HG02642 (cell line): ENCODE data around the gene GLUD2.
"Not testable (repeated sequence)": the region's sequence is repeated elsewhere in the genome, so short reads cannot be mapped to it uniquely, and the experiment has no call there.

Experiments used
- ATAC-seq: cut with Tn5 transposase; IDR thresholded peaks from one replicate; pipeline ENCODE4 v1.9.1; 2021; ENCODE audit warnings: mild to moderate bottlenecking; ENCODE audit not compliant: unreplicated experiment, poor library complexity

GLUD2 gene

GRCh38 chrX:121047441-121048419, at the start of gene GLUD2:
GLUD2 (plus strand) TSS chrX:121047610; CDS start chrX:121047685, 75 bp downstream.
- ATAC-seq: not testable (repeated sequence)

GRCh38 chrX:120999413-120999812, 48.0 kb upstream of the GLUD2 start:
- no peak for ATAC-seq

DNA sequence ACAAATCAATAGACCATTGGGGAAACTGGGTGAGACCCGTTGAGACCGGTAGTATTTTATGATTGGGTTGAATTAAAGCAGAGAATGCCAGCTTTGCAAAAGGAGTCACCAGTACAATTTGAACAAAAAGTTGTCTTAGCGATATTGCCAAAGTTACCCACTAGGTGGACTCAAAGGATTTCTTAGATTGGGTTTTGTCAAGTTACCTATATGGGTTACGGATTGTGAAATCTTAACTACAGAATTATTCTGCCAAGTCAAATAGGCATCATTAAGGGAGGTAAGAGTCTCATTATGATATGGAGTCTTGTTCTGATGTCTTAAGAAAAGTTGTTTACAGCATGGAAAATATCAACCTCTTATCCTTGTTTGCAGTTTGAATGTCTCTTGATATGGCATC, 46.8 kb upstream of the GLUD2 start:
- ATAC-seq: no peak

GRCh38 chrX:121008920-121009319, 38.5 kb upstream of the GLUD2 start:
- no peak for ATAC-seq

DNA sequence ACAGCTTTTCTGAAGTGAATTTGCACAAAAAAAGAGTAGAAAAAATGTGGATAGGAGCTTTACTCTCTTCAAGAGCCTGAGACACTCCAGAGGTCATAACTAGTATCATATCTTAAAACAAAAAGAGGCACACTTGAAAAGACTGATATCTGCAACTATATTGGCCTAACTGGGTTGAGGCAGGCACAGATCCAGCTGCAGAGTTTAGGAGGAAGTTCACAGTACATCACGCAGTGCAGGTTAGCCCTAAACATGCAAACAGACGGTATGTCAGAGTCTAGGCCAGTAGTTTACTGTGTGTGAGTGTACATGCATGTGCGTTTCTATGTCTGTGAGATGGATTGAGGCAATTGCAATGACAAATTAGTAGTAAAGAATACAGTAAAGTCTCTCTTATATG, 37.6 kb upstream of the GLUD2 start:
- ATAC-seq: no peak

- ATAC-seq: no peak
Observed at GRCh38 chrX:121010218-121010617, 37.2 kb upstream of the GLUD2 start.

GRCh38 chrX:121011254-121011653, 36.2 kb upstream of the GLUD2 start:
- no peak for ATAC-seq

GRCh38 chrX:121013897-121014455, 33.4 kb upstream of the GLUD2 start:
- no peak for ATAC-seq

DNA sequence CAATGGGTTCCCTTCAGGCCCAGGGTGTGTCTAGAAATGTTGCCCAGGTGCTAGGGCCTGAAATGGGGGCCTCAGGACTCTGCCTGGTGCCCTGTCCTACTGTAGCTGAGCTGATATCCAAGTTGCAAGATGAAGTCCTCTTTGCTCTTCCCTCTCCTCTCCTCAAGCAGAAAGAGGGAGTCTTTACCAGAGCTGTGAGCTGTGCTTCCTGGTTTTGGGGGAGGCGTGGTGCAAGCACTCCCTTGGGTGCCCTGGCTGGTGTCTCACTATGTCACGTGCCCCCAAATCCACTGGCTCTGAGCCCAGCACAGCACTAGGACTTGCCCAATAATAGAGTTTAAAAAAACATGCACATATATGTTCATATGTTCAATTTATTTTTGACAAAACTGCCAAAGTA, 32.6 kb upstream of the GLUD2 start:
- no peak for ATAC-seq

- no peak for ATAC-seq
Observed at GRCh38 chrX:121028419-121028818, 19.0 kb upstream of the GLUD2 start.

DNA sequence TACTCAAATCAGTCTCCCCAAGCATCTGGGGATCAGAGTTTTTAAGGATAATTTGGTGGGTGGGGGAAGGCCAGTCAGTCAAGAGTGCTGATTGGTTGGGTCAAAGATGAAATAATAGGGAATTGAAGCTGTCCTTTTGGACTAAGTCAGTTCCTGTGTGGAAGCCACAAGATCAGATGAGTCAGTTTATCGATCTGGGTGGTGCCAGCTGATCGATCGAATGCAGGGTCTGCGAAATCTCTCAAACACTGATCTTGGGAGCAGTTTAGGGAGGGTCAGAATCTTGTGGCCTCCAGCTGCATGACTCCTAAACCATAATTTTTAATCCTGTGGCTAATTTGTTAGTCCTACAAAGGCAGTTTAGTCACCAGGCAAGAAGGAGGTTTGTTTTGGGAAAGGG, 17.3 kb upstream of the GLUD2 start:
- ATAC-seq: no peak

GRCh38 chrX:121032531-121032930, 14.9 kb upstream of the GLUD2 start:
- ATAC-seq: no peak

DNA sequence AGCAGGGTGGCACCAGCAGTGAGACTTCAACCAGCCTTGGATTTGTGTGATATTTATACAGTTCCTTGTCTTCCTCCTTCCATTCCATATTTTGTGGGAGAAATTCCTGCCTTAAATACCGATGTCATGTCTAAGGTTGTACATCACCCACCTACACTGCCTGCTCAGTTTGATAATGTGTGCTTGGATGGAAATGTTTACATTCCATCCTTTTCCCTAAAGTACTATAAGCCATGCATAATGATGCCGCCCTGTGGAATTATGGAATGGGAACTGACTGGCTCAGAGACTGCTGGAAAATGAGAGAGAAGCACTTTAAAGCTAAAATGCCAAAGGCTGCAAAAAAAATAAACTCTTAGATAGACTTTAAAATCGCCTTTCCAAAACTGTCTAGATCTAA, 11.3 kb upstream of the GLUD2 start:
- ATAC-seq: no peak

- no peak for ATAC-seq
Observed at GRCh38 chrX:121036951-121037350, 10.5 kb upstream of the GLUD2 start.

DNA sequence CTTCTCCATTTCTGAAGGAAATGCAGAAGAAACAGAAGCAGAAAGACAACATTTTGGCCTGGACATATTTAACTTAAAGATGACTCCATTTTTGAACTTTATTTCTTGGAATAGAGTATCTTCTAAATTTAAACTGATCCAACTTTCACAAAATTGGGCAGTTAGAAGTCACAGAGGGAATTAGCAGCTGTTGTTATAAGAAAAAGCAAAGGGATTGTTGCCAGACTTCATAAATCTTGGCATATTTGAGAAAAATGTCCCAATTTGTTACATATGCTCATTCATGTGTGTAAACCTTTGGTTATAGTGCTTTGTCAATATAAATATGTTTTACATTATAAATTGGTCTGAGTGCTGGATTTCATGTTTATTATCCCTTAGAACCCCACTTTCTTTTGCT, 3.4 kb downstream of the GLUD2 start:
- ATAC-seq: no peak

GRCh38 chrX:121052122-121052521, 4.7 kb downstream of the GLUD2 start:
- ATAC-seq: no peak

DNA sequence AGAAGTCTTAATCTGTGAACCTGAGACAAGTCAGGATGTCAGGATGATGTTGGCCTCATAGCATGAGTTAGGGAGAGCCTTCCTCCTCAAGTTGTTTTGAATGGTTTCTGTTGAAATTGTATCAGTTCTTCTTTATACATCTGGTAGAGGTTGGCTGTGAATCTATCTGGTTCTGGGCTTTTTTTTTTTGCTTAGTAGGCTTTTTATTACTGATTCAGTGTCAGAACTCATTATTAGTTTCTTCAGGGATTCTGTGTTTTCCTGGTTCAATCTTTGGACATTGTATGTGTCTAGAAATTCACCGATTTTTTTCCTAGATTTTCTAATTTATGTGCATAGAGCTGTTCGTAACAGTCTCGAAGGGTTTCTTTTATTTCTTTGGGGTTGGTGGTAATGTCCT, 14.9 kb downstream of the GLUD2 start:
- no peak for ATAC-seq

DNA sequence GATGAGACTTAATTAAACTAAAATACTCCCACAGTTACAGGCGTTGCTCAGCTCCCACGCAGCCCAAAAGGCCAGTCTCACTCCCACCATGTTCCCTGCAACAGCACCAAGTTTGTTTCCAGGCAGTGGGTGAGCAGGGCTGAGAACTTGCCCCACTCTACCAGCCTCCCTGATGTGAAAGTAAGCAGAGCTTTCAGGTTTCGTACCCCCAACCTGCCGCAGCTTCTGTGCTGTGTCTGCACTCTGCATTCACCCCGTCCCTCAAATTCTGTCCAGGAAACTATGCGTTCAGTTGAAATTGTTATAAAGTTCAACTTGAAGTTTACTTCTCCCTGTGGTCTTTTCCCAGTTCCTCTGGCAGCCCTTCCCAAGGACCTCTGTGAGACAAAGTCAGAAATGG, 17.2 kb downstream of the GLUD2 start:
- no peak for ATAC-seq

DNA sequence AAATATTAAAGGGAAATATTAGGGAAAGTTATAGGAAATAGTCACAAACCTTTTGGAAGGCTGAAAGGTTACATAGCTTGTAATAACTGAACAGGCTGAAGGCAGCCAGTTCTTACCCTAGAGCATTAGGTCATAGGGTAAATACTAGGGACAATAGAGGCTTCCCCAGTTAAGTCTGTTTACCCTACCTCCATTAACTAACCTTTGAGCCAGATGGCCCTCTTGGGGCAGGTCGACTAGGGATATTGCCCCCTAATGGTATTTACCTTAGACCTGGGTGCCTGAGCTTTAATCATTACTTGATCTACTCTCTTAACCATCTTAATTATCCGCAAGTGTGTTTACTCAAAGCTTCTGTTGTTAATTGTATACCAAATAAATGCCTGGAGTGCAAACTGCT, 36.8 kb downstream of the GLUD2 start:
- not testable (repeated sequence) for ATAC-seq

DNA sequence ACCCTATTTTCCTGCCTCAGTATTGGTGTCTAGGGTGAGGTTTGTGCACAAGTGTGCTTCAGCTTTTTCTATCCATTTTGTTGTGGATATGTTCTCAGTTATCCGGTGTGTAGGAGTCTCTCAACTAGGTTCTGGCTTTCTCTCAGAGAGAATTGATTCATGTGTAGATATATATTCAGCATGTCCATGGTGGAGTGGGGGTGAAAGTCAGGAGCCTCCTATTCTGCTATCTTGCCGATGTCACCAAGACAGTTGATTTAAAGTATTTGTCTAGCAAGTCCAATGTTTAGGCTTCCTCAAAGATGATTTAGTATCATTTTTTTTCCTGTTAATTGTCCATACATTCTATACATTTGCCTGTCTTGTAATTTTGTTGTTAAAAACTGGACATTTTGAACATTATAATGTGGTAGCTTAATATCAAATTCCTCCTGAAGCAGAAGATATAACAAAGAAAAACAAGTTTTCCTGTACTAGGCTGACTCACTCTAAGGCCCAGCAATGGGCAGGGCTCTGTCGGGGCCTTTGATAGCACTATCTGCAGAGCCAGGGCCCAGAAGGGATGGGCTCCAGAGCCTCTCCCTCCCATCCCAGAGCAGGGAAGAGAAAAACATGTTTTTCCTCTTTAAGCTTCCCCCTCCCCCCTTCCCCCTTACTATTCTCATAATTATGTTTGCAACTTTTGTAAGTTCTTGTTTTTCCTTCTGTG, 37.6 kb downstream of the GLUD2 start:
- no peak for ATAC-seq

DNA sequence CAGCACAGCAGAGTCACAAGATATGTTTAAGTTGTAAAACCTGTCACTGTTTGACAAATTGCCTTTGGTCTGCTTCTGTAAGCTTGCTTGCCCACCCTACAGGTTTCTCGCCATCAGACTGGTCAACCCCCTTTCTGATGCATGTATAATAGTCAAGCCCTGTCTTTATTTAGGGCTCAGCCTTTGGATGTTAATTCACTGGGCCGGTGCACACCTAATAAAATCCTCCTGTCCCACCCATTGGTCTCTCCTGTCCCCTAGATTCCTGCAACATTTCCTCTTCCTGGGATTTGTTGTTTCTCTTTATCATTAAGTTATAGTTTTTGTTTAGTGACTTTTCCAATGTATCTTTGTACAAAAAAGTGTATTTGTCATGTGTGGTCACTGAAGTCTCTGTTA, 38.2 kb downstream of the GLUD2 start:
- ATAC-seq: no peak
